ENCODE data around the gene REC8. TPM values are rescaled to one million over a fixed set of nuclear protein-coding genes. Genes with fewer than 3 reads are reported as not detected.

REC8 gene
- total and polyA plus RNA-seq, 2 of the 13 experiments (the other 11 are each of a cell fraction or from before 2014, with no cell fraction given): 3.4 to 14.7 TPM

DNA sequence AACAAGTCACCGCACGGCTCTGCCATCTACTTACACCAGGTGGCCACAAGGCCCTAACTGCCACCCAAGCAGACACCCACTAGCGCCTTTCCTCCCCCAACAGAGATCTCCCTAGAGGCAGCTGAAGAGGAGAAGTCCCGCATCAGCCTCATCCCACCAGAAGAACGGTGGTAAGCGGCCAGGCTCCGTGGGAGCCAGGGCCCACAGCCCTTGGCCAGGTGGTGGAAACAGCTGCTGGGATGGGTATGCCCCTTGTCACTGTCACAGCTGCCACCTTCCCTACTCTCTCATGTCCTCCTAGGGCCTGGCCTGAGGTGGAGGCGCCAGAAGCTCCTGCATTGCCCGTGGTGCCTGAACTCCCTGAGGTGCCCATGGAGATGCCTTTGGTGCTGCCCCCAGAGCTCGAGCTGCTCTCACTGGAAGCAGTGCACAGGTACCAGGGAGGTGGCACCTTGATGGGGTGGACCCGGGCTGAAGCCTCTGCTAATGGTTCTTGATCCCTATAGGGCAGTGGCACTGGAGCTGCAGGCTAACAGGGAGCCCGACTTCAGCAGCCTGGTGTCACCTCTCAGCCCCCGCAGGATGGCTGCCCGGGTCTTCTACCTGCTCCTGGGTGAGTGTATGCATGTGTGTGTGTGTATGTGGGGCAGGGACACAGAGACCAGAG lies 7.5 kb downstream of the REC8 start (continued):
- TF ChIP-seq TEF (CRISPR knock-in tag; IDR thresholded peaks at IDR 0.05): no peak
- peak; percentile 94 for TF ChIP-seq AGO2 (optimal IDR thresholded peaks at IDR 0.05; ENCODE audit: low read depth, low read length)
- TF ChIP-seq HCFC1 (IDR thresholded peaks at IDR 0.05; ENCODE audit: low read depth, low read length): peak; percentile 4; the same call in 1 of the 2 replicates
- no peak for TF ChIP-seq KDM2A (CRISPR knock-in tag; IDR thresholded peaks at IDR 0.05; ENCODE audit: borderline replicate concordance, low read depth)
- no peak for TF ChIP-seq SMYD3 (CRISPR knock-in tag; IDR thresholded peaks at IDR 0.05)
- no peak for TF ChIP-seq ZNF343 (CRISPR knock-in tag; IDR thresholded peaks at IDR 0.05)
- TF ChIP-seq BCLAF1 (IDR thresholded peaks at IDR 0.05): no peak

DNA sequence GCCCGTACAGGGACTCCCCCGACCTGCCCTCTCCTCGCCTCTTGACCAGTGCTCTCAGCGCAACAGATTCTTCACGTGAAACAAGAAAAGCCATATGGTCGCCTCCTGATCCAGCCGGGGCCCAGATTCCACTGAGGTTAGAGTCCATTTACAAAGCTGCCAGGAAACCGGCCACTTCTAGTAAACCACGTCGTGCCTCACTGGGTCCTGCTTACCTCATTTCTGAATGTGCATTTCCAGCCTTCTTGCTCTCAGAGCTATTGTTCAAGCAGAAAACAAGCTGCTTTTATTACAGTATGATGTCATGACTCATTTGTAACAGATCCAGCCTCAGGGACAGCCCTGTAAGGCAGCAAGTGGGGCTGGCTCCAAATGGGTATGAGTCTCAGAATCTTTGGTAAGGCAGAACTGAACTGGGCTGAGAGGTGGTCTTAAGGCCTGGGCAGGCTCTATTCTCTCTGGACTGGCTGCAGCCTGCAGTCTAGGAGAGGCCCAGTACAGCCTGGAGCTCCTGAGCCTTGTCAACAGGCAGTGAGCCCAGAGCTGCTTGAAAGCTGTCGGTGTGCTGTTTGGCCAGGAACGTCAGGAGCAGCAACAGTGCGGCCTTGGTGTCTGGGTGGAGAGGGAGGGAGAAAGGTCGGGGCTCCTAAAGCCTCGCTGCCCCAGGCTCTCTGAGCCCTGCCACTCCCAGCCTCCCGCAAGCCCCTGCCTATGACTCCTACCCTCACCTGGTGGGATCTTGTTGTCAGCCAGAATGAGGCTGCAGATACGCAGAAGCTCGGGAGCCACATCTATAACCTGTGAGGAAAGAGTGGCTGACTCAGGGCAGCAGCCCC lies 8.3 kb downstream of the REC8 start:
- ATAC-seq: no peak
- H3K36me3 ChIP-seq (replicated peaks in 1 of 2; ENCODE audit: control insufficient read depth in 1 of 2, insufficient read depth in 2 of 2, low read length in 2 of 2): peaks cover 69 to 75% of the 10 kb centered on the region in 2 experiments
- H3K4me3 ChIP-seq (replicated peaks in 1 of 3; ENCODE audit: insufficient read depth in 1 of 3, low read depth in 2 of 3, low read length in 3 of 3): no peak overlapping the region
- H3K79me2 ChIP-seq (ENCODE audit: insufficient read depth, low read length): no peaks in the 10 kb centered on the region
- H3K4me1 ChIP-seq (ENCODE audit: insufficient read depth, low read length): no peaks in the 10 kb centered on the region
- no peak overlapping the region for H2AFZ ChIP-seq (ENCODE audit: low read length)
- H3K27me3 ChIP-seq (ENCODE audit: control insufficient read depth in 1 of 2, insufficient read depth in 2 of 2, low read length in 2 of 2): no peaks in the 10 kb centered on the region
- in situ Hi-C loops (cut with HindIII; ENCODE audit: extremely low pct_ligation_motif_present, low pct_unique_long_range_greater_than_20kb) (no loop called here), intact Hi-C loops (cut with micrococcal nuclease; ENCODE audit: unreplicated experiment) (no loop called here)
- H4K20me1 ChIP-seq (ENCODE audit: insufficient read depth, low read length): no peaks in the 10 kb centered on the region
- TF ChIP-seq CREB1 (IDR thresholded peaks at IDR 0.05) (0 out of 2 replicates have a peak, but pooled peaks have one; percentile 24), CREB1 (CRISPR knock-in tag; IDR thresholded peaks at IDR 0.05) (no peak), ZNF431 (CRISPR knock-in tag; IDR thresholded peaks at IDR 0.05; ENCODE audit: borderline replicate concordance, low read depth) (0 out of 2 replicates have a peak, but pooled peaks have one; percentile 27), NAIF1 (CRISPR knock-in tag; IDR thresholded peaks at IDR 0.05; ENCODE audit: borderline replicate concordance) (no peak), NCOA1 (CRISPR knock-in tag; IDR thresholded peaks at IDR 0.05) (peak; percentile 32; the same call in 1 of the 2 replicates), ZNF446 (CRISPR knock-in tag; IDR thresholded peaks at IDR 0.05) (peak; percentile 23; the same call in 1 of the 2 replicates), HES4 (CRISPR knock-in tag; IDR thresholded peaks at IDR 0.05; ENCODE audit: borderline replicate concordance) (0 out of 2 replicates have a peak, but pooled peaks have one; percentile 22), ATF7 (IDR thresholded peaks at IDR 0.05) (peak; percentile 84), ATF7 (CRISPR knock-in tag; IDR thresholded peaks at IDR 0.05) (no peak), ARID2 (CRISPR knock-in tag; IDR thresholded peaks at IDR 0.05; ENCODE audit: borderline replicate concordance) (no peak)
- DNase-seq (ENCODE audit: low spot score): no peak
- WGBS (ENCODE audit: low lambda C conversion rate): 96% methylated on average over 18 of the region's 18 CpGs
- H3K9me3 ChIP-seq (ENCODE audit: low read length): no peaks in the 10 kb centered on the region
- ChIA-PET CTCF (ENCODE audit: low intra/inter-chr PET ratio, low total read pairs) (no interaction called here), POLR2A (interaction anchor here (0.8 to 8.1 kb wide), 14 partner anchors 8 to 129 kb away, joined by 3 to 65 read pairs (median 6); partner anchors contain the start of genes CARMIL3, CHMP4A, DCAF11 and EMC9)
- H3K27ac ChIP-seq (ENCODE audit: extremely low read length, insufficient read depth, low read length): no peak overlapping the region
- no TSS peak for BruUV-seq (replicated peaks)
- no peak for FAIRE-seq
- H3K9ac ChIP-seq (ENCODE audit: insufficient read depth, low read depth, low read length): no peak overlapping the region
- H3K4me2 ChIP-seq (ENCODE audit: low read depth, low read length): no peak overlapping the region

Measured in HepG2 (cell line).